H1 (cell line): ENCODE measurements around the gene RTN4RL1. TPM values are rescaled to one million over a fixed set of nuclear protein-coding genes. Genes with fewer than 3 reads are reported as not detected.

ENCODE experiments used
- CTCF ChIA-PET: fragments of 300-600 bp; sonication (Branson Sonifier 250); formaldehyde crosslinking; loops from one replicate; lab custom pipeline; 2021; ENCODE audit not compliant: partially characterized antibody; lab: Charles Lee
- POLR2A ChIA-PET: fragments of 300-600 bp; sonication (Branson Sonifier 250); formaldehyde crosslinking; loops from one replicate; lab custom pipeline; 2021; ENCODE audit warnings: inconsistent platforms; ENCODE audit not compliant: partially characterized antibody; lab: Charles Lee
- DNase-seq, 2 experiments: peaks; one replicate each; pipeline versions ENCODE4 v3.0.0 to v3.0.0-alpha.2; 2010 to 2022; ENCODE audit warnings: low spot score in 2 of 2, low read depth in 1 of 2, mixed read lengths in 1 of 2
- FAIRE-seq: peaks from 2 replicates; lab custom pipeline; 2011; peaks lifted over from hg19 to GRCh38; lab: Jason Lieb, UNC
- H2AFZ ChIP-seq: 2 replicates; pipeline ENCODE4 v1.8.1; 2012; ENCODE audit warnings: low read length, inconsistent platforms
- H2AK5ac ChIP-seq: 2 replicates; pipeline ENCODE4 v1.6.1; 2013; ENCODE audit warnings: low read depth, low read length
- H2BK120ac ChIP-seq: replicated peaks from 2 replicates; pipeline ENCODE3; 2013; ENCODE audit warnings: low read depth, low read length, inconsistent platforms
- H2BK12ac ChIP-seq: 2 replicates; pipeline ENCODE4 v1.6.1; 2013; ENCODE audit warnings: low read depth, low read length
- H2BK15ac ChIP-seq: 2 replicates; pipeline ENCODE4 v1.6.1; 2013; ENCODE audit warnings: low read length
- H2BK20ac ChIP-seq: 2 replicates; pipeline ENCODE4 v1.6.1; 2013; ENCODE audit warnings: low read length
- H2BK5ac ChIP-seq: 2 replicates; pipeline ENCODE4 v1.6.1; 2013; ENCODE audit warnings: low read depth, low read length
- H3K14ac ChIP-seq: 2 replicates; pipeline ENCODE4 v1.6.1; 2013; ENCODE audit warnings: inconsistent platforms; ENCODE audit not compliant: insufficient read length
- H3K18ac ChIP-seq: 2 replicates; pipeline ENCODE4 v1.6.1; 2013; ENCODE audit warnings: low read length; ENCODE audit errors: extremely low read depth
- H3K23ac ChIP-seq: 2 replicates; pipeline ENCODE4 v1.6.1; 2013; ENCODE audit warnings: inconsistent platforms; ENCODE audit not compliant: insufficient read length
- H3K23me2 ChIP-seq: 2 replicates; pipeline ENCODE4 v1.6.1; 2013; ENCODE audit warnings: low read depth, low read length
- H3K27ac ChIP-seq: 2 replicates; pipeline ENCODE4 v1.6.1; 2011; ENCODE audit warnings: low read depth, low read length, inconsistent platforms
- H3K27me3 ChIP-seq, 4 experiments: replicated peaks in 1 of 4; 1 replicate in 1 of 4; 2 replicates in 3 of 4; pipeline versions ENCODE4 v1.6.1 to v1.8.1; 2011 to 2013; ENCODE audit warnings: low read length in 3 of 4, mild to moderate bottlenecking in 3 of 4, inconsistent platforms in 2 of 4, mixed read lengths in 2 of 4, moderate library complexity in 1 of 4; ENCODE audit not compliant: control insufficient read depth in 3 of 4, insufficient read depth in 3 of 4; ENCODE audit errors: extremely low read depth in 1 of 4
- H3K36me3 ChIP-seq, 4 experiments: 2 replicates each; pipeline versions ENCODE4 v1.6.1 to v1.8.1; 2011 to 2013; ENCODE audit warnings: mild to moderate bottlenecking in 4 of 4, low read length in 3 of 4, moderate library complexity in 2 of 4, control low read depth in 1 of 4, inconsistent platforms in 1 of 4; ENCODE audit not compliant: insufficient read depth in 4 of 4, control insufficient read depth in 2 of 4
- H3K4ac ChIP-seq: replicated peaks from 2 replicates; pipeline ENCODE3; 2013; ENCODE audit warnings: low read length, low read depth, mixed read lengths, inconsistent platforms; ENCODE audit not compliant: insufficient read length
- H3K4me1 ChIP-seq, 4 experiments: replicated peaks in 1 of 4; 1 replicate in 1 of 4; 2 replicates in 3 of 4; pipeline versions ENCODE4 v1.6.1 to v1.8.1; 2011 to 2013; ENCODE audit warnings: low read length in 3 of 4, inconsistent platforms in 2 of 4, mixed read lengths in 1 of 4; ENCODE audit not compliant: insufficient read depth in 4 of 4, control insufficient read depth in 3 of 4
- H3K4me2 ChIP-seq, 2 experiments: 2 replicates each; pipeline versions ENCODE4 v1.6.1 to v1.8.1; 2011 to 2013; ENCODE audit warnings: low read depth in 2 of 2, low read length in 2 of 2, control low read depth in 1 of 2, inconsistent platforms in 1 of 2, mild to moderate bottlenecking in 1 of 2; ENCODE audit not compliant: insufficient read depth in 1 of 2
- H3K4me3 ChIP-seq, 4 experiments: fragments of 200-600, 300-600 bp in 1 of 4; sonication (generic), shearing (Covaris generic), sonication (Bioruptor Twin) in 1 of 4; 2 replicates each; pipeline versions ENCODE4 v1.5.1 to v1.8.1; 2011 to 2016; ENCODE audit warnings: low read length in 4 of 4, low read depth in 3 of 4, control low read depth in 2 of 4, inconsistent platforms in 2 of 4, mild to moderate bottlenecking in 2 of 4, mixed read lengths in 1 of 4, moderate library complexity in 1 of 4; ENCODE audit not compliant: insufficient read depth in 2 of 4; ENCODE audit errors: extremely low read depth in 1 of 4
- H3K56ac ChIP-seq: replicated peaks from 2 replicates; pipeline ENCODE3; 2013; ENCODE audit warnings: low read depth, mild to moderate bottlenecking, mixed read lengths, low read length, inconsistent platforms; ENCODE audit not compliant: insufficient read length
- H3K79me1 ChIP-seq: 2 replicates; pipeline ENCODE4 v1.6.1; 2013; ENCODE audit warnings: low read depth, low read length, control low read depth
- H3K79me2 ChIP-seq, 2 experiments: 2 replicates each; pipeline versions ENCODE4 v1.6.1 to v1.8.1; 2012 to 2013; ENCODE audit warnings: low read length in 2 of 2, mild to moderate bottlenecking in 2 of 2, inconsistent platforms in 1 of 2; ENCODE audit not compliant: insufficient read depth in 2 of 2, control insufficient read depth in 1 of 2
- H3K9ac ChIP-seq, 4 experiments: replicated peaks in 1 of 4; 1 replicate in 1 of 4; 2 replicates in 3 of 4; pipeline versions ENCODE4 v1.6.1 to v1.8.1; 2011 to 2013; ENCODE audit warnings: low read depth in 3 of 4, low read length in 3 of 4, control low read depth in 2 of 4, mild to moderate bottlenecking in 2 of 4, moderate library complexity in 2 of 4, inconsistent platforms in 1 of 4; ENCODE audit errors: extremely low read depth in 1 of 4
- H3K9me3 ChIP-seq, 2 experiments: 2 replicates each; pipeline versions ENCODE4 v1.6.1 to v1.8.1; 2012 to 2013; ENCODE audit warnings: mild to moderate bottlenecking in 2 of 2, moderate library complexity in 2 of 2, control low read depth in 1 of 2, inconsistent platforms in 1 of 2, low read depth in 1 of 2, low read length in 1 of 2, mixed read lengths in 1 of 2; ENCODE audit not compliant: insufficient read depth in 2 of 2
- H4K20me1 ChIP-seq, 2 experiments: replicated peaks in 1 of 2; 2 replicates each; pipeline versions ENCODE3 to v1.8.1; 2011 to 2013; ENCODE audit warnings: inconsistent platforms in 2 of 2, low read length in 2 of 2, mild to moderate bottlenecking in 1 of 2; ENCODE audit not compliant: insufficient read depth in 2 of 2, control insufficient read depth in 1 of 2
- H4K5ac ChIP-seq: 2 replicates; pipeline ENCODE4 v1.6.1; 2013; ENCODE audit warnings: low read length, low read depth, mixed read lengths, inconsistent platforms; ENCODE audit not compliant: insufficient read length
- H4K8ac ChIP-seq: 2 replicates; pipeline ENCODE4 v1.8.0; 2013; ENCODE audit warnings: mild to moderate bottlenecking, moderate library complexity, low read length, inconsistent platforms; ENCODE audit not compliant: insufficient read depth; ENCODE audit errors: extremely low read depth
- H4K91ac ChIP-seq: replicated peaks from 2 replicates; pipeline ENCODE3; 2013; ENCODE audit warnings: low read length, mixed read lengths, inconsistent platforms; ENCODE audit not compliant: insufficient read length
- ATF2 ChIP-seq: IDR thresholded peaks from 2 replicates; pipeline ENCODE4 v1.6.1; 2012; ENCODE audit warnings: low read length, inconsistent platforms
- HDAC2 ChIP-seq, 2 experiments: fragments of 300-600 bp in 1 of 2; sonication (generic) in 1 of 2; IDR thresholded peaks; 2 replicates each; pipeline ENCODE4 v1.6.1; 2011 to 2012; ENCODE audit warnings: low read depth in 2 of 2, low read length in 2 of 2, mild to moderate bottlenecking in 2 of 2, moderate library complexity in 2 of 2, borderline replicate concordance in 1 of 2, inconsistent platforms in 1 of 2
- JUN ChIP-seq: IDR thresholded peaks from 2 replicates; pipeline ENCODE4 v1.6.1; 2011; ENCODE audit warnings: low read depth, mild to moderate bottlenecking, improper control_type of control experiment, low read length
- RAD21 ChIP-seq, 2 experiments: IDR thresholded peaks in 1 of 2; conservative IDR thresholded peaks in 1 of 2; 2 replicates each; pipeline ENCODE4 v1.6.1; 2011; ENCODE audit warnings: low read depth in 2 of 2, low read length in 2 of 2, improper control_type of control experiment in 1 of 2, inconsistent platforms in 1 of 2, mild to moderate bottlenecking in 1 of 2, moderate library complexity in 1 of 2
- SIX5 ChIP-seq: IDR thresholded peaks from 2 replicates; pipeline ENCODE4 v1.6.1; 2011; ENCODE audit warnings: mild to moderate bottlenecking, low read depth, low read length
- TBP ChIP-seq: IDR thresholded peaks from 2 replicates; pipeline ENCODE4 v1.6.1; 2011; ENCODE audit warnings: low read depth, low read length, improper control_type of control experiment
- WGBS, 2 experiments: shearing (Covaris generic) in 1 of 2; methylation state at CpG; one replicate each; pipeline versions ENCODE4 v1.1.6 to v1.1.7; 2013 to 2015; ENCODE audit warnings: low lambda C conversion rate in 2 of 2, mixed read lengths in 2 of 2, inconsistent platforms in 1 of 2, low coverage in 1 of 2, missing lambda C conversion rate in 1 of 2; ENCODE audit not compliant: insufficient replicate concordance in 2 of 2, insufficient coverage in 1 of 2, insufficient read length in 1 of 2; ENCODE audit errors: extremely low coverage in 1 of 2, missing lambda C conversion rate in 1 of 2; 5-methylcytosine and 5-hydroxymethylcytosine counted together
- polyA plus RNA-seq, 7 experiments: library from polyadenylated mRNA; depleted of rRNA in 3 of 7; stranded (reverse) in 5 of 7; unstranded in 2 of 7; fragments of >200 nt in 5 of 7; fragments of 200-250 nt in 2 of 7; gene quantifications; 1 replicate in 5 of 7; 2 replicates in 1 of 7; 4 replicates in 1 of 7; pipeline versions ENCODE4 v1.2.1 to v1.2.3, GENCODE V29; 2011 to 2013; ENCODE audit warnings: missing spikeins in 2 of 7, mixed read lengths in 2 of 7
- total RNA-seq: library from RNA; stranded (reverse); fragmentation: NEBNext Ultra II Directional; extraction: Animal tissue kit (Norgen Biotek cat#: 25700); gene quantifications from 2 replicates; pipeline ENCODE4 v1.2.1, GENCODE V29; 2021

The RTN4RL1 gene
- total and polyA plus RNA-seq, 2 of the 8 experiments (the other 6 are each of a cell fraction or from before 2014, with no cell fraction given) = 0.09 TPM; not detected in 1

GRCh38 chr17:2033153-2033552 lies 8.0 kb upstream of the RTN4RL1 start:
- ChIA-PET CTCF (interaction anchor here (0.5 to 4.4 kb wide), 7 partner anchors 22 to 400 kb away, joined by 3 to 15 read pairs (median 3); partner anchors contain the start of gene HIC1), POLR2A (no interaction called here)
- no peak overlapping the region for H3K4ac ChIP-seq
- H3K23ac ChIP-seq = no peak overlapping the region
- H2AK5ac ChIP-seq = no peak overlapping the region
- H3K36me3 ChIP-seq = peaks cover 0 to 5% (median 1%) of the 10 kb centered on the region in 4 experiments; a peak in 3 of 8 replicates
- no peak for FAIRE-seq
- H3K27me3 ChIP-seq = peaks cover 14 to 17% (median 17%) of the 10 kb centered on the region in 4 experiments
- no peak overlapping the region for H4K5ac ChIP-seq
- H2BK120ac ChIP-seq = no peak overlapping the region
- TF ChIP-seq JUN = no peak
- TF ChIP-seq SIX5 = no peak
- no peak for TF ChIP-seq RAD21 (IDR thresholded peaks at IDR 0.05 in 1 of 2, conservative IDR thresholded peaks at IDR 0.05 in 1 of 2; ENCODE audit: low read depth in 2 of 2, low read length in 2 of 2)
- TF ChIP-seq HDAC2 (IDR thresholded peaks at IDR 0.05; ENCODE audit: borderline replicate concordance in 1 of 2, low read depth in 2 of 2, low read length in 2 of 2) = no peak
- TF ChIP-seq TBP = no peak
- no peak for TF ChIP-seq ATF2
- 85% methylated on average over 7 of the region's 7 CpGs; no CpG with 5 or more reads in 1 of the 2 experiments for WGBS, 2 experiments
- H2BK5ac ChIP-seq = no peak overlapping the region
- H3K56ac ChIP-seq = no peak overlapping the region
- H2BK15ac ChIP-seq = no peak overlapping the region
- no peaks in the 10 kb centered on the region for H3K79me1 ChIP-seq
- no peak overlapping the region for H3K4me2 ChIP-seq
- no peaks in the 10 kb centered on the region for H3K79me2 ChIP-seq
- no peak overlapping the region for H3K27ac ChIP-seq
- no peak overlapping the region for H3K14ac ChIP-seq
- no peak overlapping the region for H3K4me3 ChIP-seq
- H2BK12ac ChIP-seq = no peak overlapping the region
- peaks cover 0 to 7% of the 10 kb centered on the region in 2 experiments for H4K20me1 ChIP-seq
- H3K9me3 ChIP-seq = no peaks in the 10 kb centered on the region
- DNase-seq = no peak
- no peak overlapping the region for H4K8ac ChIP-seq
- H2AFZ ChIP-seq = no peak overlapping the region
- peaks cover 6% of the 10 kb centered on the region; the same call in 1 of the 2 replicates for H3K23me2 ChIP-seq
- H3K9ac ChIP-seq = no peak overlapping the region
- H4K91ac ChIP-seq = no peak overlapping the region
- peaks cover 2 to 6% (median 4%) of the 10 kb centered on the region in 4 experiments; a peak in 4 of 7 replicates for H3K4me1 ChIP-seq
- no peak overlapping the region for H3K18ac ChIP-seq
- no peak overlapping the region for H2BK20ac ChIP-seq
